Stimulated activated CD8-positive, alpha-beta memory T cell treated with anti-CD3 and anti-CD28 coated beads, Interleukin-4, amount 100 ng/mL, for 48 hours (primary cell): Measurements from ENCODE around the gene ADGRG3.
"Not testable (repeated sequence)": the region's sequence is repeated elsewhere in the genome, so short reads cannot be mapped to it uniquely, and the experiment has no call there.

Source experiments
- DNase-seq: peaks from one replicate; pipeline ENCODE4 v3.0.0-alpha.2; 2020

The ADGRG3 gene

GRCh38 chr16:57663917-57664661, 4.0 kb upstream of the ADGRG3 start:
- no peak for DNase-seq

- DNase-seq = no peak
Measured at GRCh38 chr16:57664662-57665025, 3.5 kb upstream of the ADGRG3 start.

- DNase-seq = no peak
Measured at GRCh38 chr16:57665541-57665940, 2.6 kb upstream of the ADGRG3 start.

GRCh38 chr16:57666353-57667047, 1.6 kb upstream of the ADGRG3 start:
- no peak for DNase-seq

GRCh38 chr16:57667048-57667525, 1.0 kb upstream of the ADGRG3 start:
- DNase-seq = no peak

- peak; percentile 41 for DNase-seq
Measured at GRCh38 chr16:57667526-57668262, 412 bp upstream of the ADGRG3 start.

- no peak for DNase-seq
Measured at GRCh38 chr16:57668630-57669475, 747 bp downstream of the ADGRG3 start.

- no peak for DNase-seq
Measured at GRCh38 chr16:57669476-57670162, 1.5 kb downstream of the ADGRG3 start.

- no peak for DNase-seq
Measured at GRCh38 chr16:57670196-57670595, 2.1 kb downstream of the ADGRG3 start.

GRCh38 chr16:57671451-57671850, 3.3 kb downstream of the ADGRG3 start:
- not testable (repeated sequence) for DNase-seq

- no peak for DNase-seq
Measured at GRCh38 chr16:57672416-57672815, 4.3 kb downstream of the ADGRG3 start.

GRCh38 chr16:57672824-57673223, 4.7 kb downstream of the ADGRG3 start:
- no peak for DNase-seq

- no peak for DNase-seq
Measured at GRCh38 chr16:57675741-57676551, 7.8 kb downstream of the ADGRG3 start.

- no peak for DNase-seq
Measured at GRCh38 chr16:57676553-57677085, 8.5 kb downstream of the ADGRG3 start.

GRCh38 chr16:57677622-57678369, 9.7 kb downstream of the ADGRG3 start:
- DNase-seq = no peak

GRCh38 chr16:57679016-57679415, 10.9 kb downstream of the ADGRG3 start:
- DNase-seq = no peak

- DNase-seq = no peak
Measured at GRCh38 chr16:57679767-57680482, 11.8 kb downstream of the ADGRG3 start.

GRCh38 chr16:57680842-57681375, 12.8 kb downstream of the ADGRG3 start:
- no peak for DNase-seq
